ENCODE measurements around the gene ASTN1.
"Not testable (repeated sequence)": the region's sequence is repeated elsewhere in the genome, so short reads cannot be mapped to it uniquely, and the experiment has no call there.

The ASTN1 gene

GRCh38 chr1:177080564-177080963, 83.9 kb downstream of the ASTN1 start:
- no peak for DNase-seq (ENCODE audit: low read depth)
- TF ChIP-seq, protein P1, sequence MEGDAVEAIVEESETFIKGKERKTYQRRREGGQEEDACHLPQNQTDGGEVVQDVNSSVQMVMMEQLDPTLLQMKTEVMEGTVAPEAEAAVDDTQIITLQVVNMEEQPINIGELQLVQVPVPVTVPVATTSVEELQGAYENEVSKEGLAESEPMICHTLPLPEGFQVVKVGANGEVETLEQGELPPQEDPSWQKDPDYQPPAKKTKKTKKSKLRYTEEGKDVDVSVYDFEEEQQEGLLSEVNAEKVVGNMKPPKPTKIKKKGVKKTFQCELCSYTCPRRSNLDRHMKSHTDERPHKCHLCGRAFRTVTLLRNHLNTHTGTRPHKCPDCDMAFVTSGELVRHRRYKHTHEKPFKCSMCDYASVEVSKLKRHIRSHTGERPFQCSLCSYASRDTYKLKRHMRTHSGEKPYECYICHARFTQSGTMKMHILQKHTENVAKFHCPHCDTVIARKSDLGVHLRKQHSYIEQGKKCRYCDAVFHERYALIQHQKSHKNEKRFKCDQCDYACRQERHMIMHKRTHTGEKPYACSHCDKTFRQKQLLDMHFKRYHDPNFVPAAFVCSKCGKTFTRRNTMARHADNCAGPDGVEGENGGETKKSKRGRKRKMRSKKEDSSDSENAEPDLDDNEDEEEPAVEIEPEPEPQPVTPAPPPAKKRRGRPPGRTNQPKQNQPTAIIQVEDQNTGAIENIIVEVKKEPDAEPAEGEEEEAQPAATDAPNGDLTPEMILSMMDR (conservative IDR thresholded peaks at IDR 0.05; ENCODE audit: control insufficient read depth, insufficient read depth, low read depth, low read length) = no peak
- no peak overlapping the region for H3K4me3 ChIP-seq (ENCODE audit: control insufficient read depth, low read depth, low read length)

DNA sequence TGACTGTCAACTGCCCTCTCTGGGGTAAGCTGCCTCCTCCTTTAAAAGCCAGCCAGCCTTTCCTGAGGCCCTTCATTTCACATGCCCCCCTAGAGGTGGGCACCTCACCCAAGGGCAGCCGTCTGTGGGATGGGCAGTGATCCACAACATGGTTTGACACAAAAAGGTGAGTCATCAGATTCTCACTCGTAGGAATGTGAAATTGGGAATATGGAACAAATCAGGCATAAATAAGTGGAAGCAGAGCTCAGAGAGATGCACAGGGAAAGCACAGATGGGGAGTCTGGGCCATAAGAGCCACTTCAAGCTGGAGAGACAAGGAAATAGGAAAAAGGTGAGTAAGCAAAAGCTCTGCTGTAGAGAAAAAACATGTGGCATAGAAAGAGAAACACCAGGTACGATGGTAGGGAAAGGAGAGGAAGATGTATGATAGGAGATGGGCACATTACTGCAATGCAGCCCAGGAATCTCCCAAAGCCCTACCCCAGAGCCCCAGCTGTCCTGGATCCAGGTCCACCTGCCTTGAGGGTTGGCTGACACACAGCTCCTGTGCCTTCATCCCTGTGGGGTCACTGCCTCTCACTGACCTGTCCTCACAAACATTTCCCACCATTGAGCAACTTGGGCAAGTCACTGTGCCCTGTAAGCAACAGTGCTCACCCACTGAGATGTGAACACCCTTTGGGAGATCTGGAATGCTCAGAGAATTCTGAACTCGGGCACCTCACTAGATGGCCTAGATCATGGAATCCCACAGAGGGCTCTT, 86.6 kb downstream of the ASTN1 start:
- TF ChIP-seq, protein P1 (conservative IDR thresholded peaks at IDR 0.05; ENCODE audit: control insufficient read depth, insufficient read depth, low read depth, low read length) = no peak
- H3K4me3 ChIP-seq (ENCODE audit: control insufficient read depth, low read depth, low read length) = no peak overlapping the region
- peak; percentile 10 for DNase-seq (ENCODE audit: low read depth)

- DNase-seq (ENCODE audit: low read depth) = no peak
These were observed 87.5 kb downstream of the ASTN1 start for GRCh38 chr1:177077006-177077405.

GRCh38 chr1:177074811-177075210, 89.7 kb downstream of the ASTN1 start:
- not testable (repeated sequence) for H3K4me3 ChIP-seq (ENCODE audit: control insufficient read depth, low read depth, low read length); DNase-seq (ENCODE audit: low read depth)

More at GRCh38 chr1:177077006-177077405, 87.5 kb downstream of the ASTN1 start:
- TF ChIP-seq, protein P1 (conservative IDR thresholded peaks at IDR 0.05; ENCODE audit: control insufficient read depth, insufficient read depth, low read depth, low read length) = no peak
- H3K4me3 ChIP-seq (ENCODE audit: control insufficient read depth, low read depth, low read length) = no peak overlapping the region

- TF ChIP-seq, protein P1 (conservative IDR thresholded peaks at IDR 0.05; ENCODE audit: control insufficient read depth, insufficient read depth, low read depth, low read length) = no peak
- no peak overlapping the region for H3K4me3 ChIP-seq (ENCODE audit: control insufficient read depth, low read depth, low read length)
These were observed 95.0 kb downstream of the ASTN1 start for GRCh38 chr1:177069490-177069889.

DNA sequence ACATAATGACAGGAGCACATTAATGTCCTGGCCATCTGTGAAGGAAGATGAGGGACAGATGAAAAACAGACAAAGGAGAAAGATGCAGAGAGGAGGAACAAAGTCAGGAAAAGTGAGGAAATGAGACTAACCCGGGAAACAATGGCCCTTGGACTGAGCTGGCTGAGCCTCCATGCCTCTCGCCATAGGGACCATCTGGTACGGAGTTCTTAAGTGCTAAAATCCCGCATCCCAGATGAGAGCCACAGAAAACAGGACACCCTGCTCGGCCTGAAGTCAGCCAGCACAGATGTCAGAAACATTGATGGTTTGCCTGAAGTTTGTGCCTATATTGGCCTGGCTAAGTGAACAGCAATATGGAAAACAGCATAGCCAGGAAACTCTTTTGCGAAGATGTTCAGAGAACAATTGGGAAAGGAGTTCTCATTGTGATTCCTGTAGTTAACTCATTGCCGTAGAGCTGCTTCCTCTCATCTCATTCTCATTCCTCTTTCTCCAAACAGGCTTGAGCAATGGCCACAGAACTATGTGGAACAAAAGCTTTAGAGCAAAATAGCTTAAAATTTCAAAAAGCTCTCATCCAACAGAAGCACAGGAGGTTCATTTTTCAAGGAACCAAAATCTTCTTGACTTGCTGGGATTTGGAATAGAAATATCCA, 96.6 kb downstream of the ASTN1 start:
- TF ChIP-seq, protein P1 (conservative IDR thresholded peaks at IDR 0.05; ENCODE audit: control insufficient read depth, insufficient read depth, low read depth, low read length) = no peak
- no peak overlapping the region for H3K4me3 ChIP-seq (ENCODE audit: control insufficient read depth, low read depth, low read length)
- no peak for DNase-seq (ENCODE audit: low read depth)

More at GRCh38 chr1:177069490-177069889, 95.0 kb downstream of the ASTN1 start:
- DNase-seq (ENCODE audit: low read depth) = peak; percentile 1

- DNase-seq (ENCODE audit: low read depth) = no peak
- H3K4me3 ChIP-seq (ENCODE audit: control insufficient read depth, low read depth, low read length) = no peak overlapping the region
- TF ChIP-seq, protein P1 (conservative IDR thresholded peaks at IDR 0.05; ENCODE audit: control insufficient read depth, insufficient read depth, low read depth, low read length) = no peak
These were observed 99.1 kb downstream of the ASTN1 start for GRCh38 chr1:177065430-177065829.

Data from fibroblast of mammary gland (primary cell).